Mesenchymal stem cell (in vitro differentiated cells and primary cell): ENCODE measurements around the gene MAP2K6.
A peak's percentile ranks its signal among the peaks of the same experiment; 100 is the strongest.

Experiments
- DNase-seq: peaks from one replicate; pipeline ENCODE4 v3.0.0-alpha.2; 2013
- H2AFZ ChIP-seq: one replicate; pipeline ENCODE4 v1.6.1; 2013; ENCODE audit warnings: low read depth, mild to moderate bottlenecking, control low read depth, inconsistent platforms, low read length, moderate library complexity
- H2AK5ac ChIP-seq: 2 replicates; pipeline ENCODE4 v1.6.1; 2013; ENCODE audit warnings: low read length, moderate library complexity, mild to moderate bottlenecking, inconsistent platforms; ENCODE audit not compliant: severe bottlenecking
- H2BK120ac ChIP-seq: one replicate; pipeline ENCODE4 v1.6.1; 2013; ENCODE audit warnings: low read depth, mild to moderate bottlenecking, inconsistent platforms, low read length, moderate library complexity
- H2BK12ac ChIP-seq, 2 experiments: one replicate each; pipeline ENCODE4 v1.6.1; 2013; ENCODE audit warnings: inconsistent platforms in 2 of 2, low read length in 2 of 2, mild to moderate bottlenecking in 2 of 2, moderate library complexity in 2 of 2, control low read depth in 1 of 2
- H2BK15ac ChIP-seq: one replicate; pipeline ENCODE4 v1.6.1; 2013; ENCODE audit warnings: mild to moderate bottlenecking, low read depth, inconsistent platforms; ENCODE audit not compliant: poor library complexity, severe bottlenecking
- H2BK5ac ChIP-seq: 2 replicates; pipeline ENCODE4 v1.6.1; 2013; ENCODE audit warnings: low read depth, mild to moderate bottlenecking, low read length, control low read depth, inconsistent platforms; ENCODE audit not compliant: poor library complexity, severe bottlenecking
- H3K14ac ChIP-seq, 2 experiments: one replicate each; pipeline ENCODE4 v1.6.1; 2013; ENCODE audit warnings: inconsistent platforms in 2 of 2, low read length in 2 of 2, control low read depth in 1 of 2, mild to moderate bottlenecking in 1 of 2, moderate library complexity in 1 of 2
- H3K18ac ChIP-seq, 2 experiments: one replicate each; pipeline ENCODE4 v1.6.1; 2013; ENCODE audit warnings: inconsistent platforms in 2 of 2, low read length in 2 of 2, control low read depth in 1 of 2, low read depth in 1 of 2, mild to moderate bottlenecking in 1 of 2
- H3K23ac ChIP-seq, 2 experiments: one replicate each; pipeline ENCODE4 v1.6.1; 2013; ENCODE audit warnings: inconsistent platforms in 2 of 2, low read length in 2 of 2, mild to moderate bottlenecking in 2 of 2, moderate library complexity in 2 of 2, control low read depth in 1 of 2
- H3K27ac ChIP-seq: 2 replicates; pipeline ENCODE4 v1.5.1; 2013; ENCODE audit warnings: mild to moderate bottlenecking, moderate library complexity, low read length, control low read depth, inconsistent platforms; ENCODE audit not compliant: poor library complexity, severe bottlenecking
- H3K27me3 ChIP-seq, 2 experiments: 2 replicates each; pipeline versions ENCODE4 v1.6.1 to v1.7.0; 2013; ENCODE audit warnings: low read length in 2 of 2, mild to moderate bottlenecking in 2 of 2, moderate library complexity in 2 of 2, control low read depth in 1 of 2, inconsistent platforms in 1 of 2; ENCODE audit not compliant: control insufficient read depth in 1 of 2, insufficient read depth in 1 of 2
- H3K36me3 ChIP-seq, 2 experiments: 2 replicates each; pipeline versions ENCODE4 v1.6.1 to v1.7.0; 2013; ENCODE audit warnings: low read length in 2 of 2, control low read depth in 1 of 2, inconsistent platforms in 1 of 2, low read depth in 1 of 2, mild to moderate bottlenecking in 1 of 2; ENCODE audit not compliant: insufficient read depth in 2 of 2, control insufficient read depth in 1 of 2
- H3K4ac ChIP-seq, 2 experiments: one replicate each; pipeline ENCODE4 v1.6.1; 2013; ENCODE audit warnings: inconsistent platforms in 2 of 2, low read length in 2 of 2, mild to moderate bottlenecking in 2 of 2, moderate library complexity in 2 of 2, control low read depth in 1 of 2, low read depth in 1 of 2
- H3K4me1 ChIP-seq: 2 replicates; pipeline ENCODE4 v1.6.1; 2013; ENCODE audit warnings: low read depth, low read length, control low read depth; ENCODE audit not compliant: control insufficient read depth, insufficient read depth
- H3K4me2 ChIP-seq: 2 replicates; pipeline ENCODE4 v1.6.1; 2013; ENCODE audit warnings: low read length, mild to moderate bottlenecking, inconsistent platforms; ENCODE audit not compliant: poor library complexity, severe bottlenecking
- H3K4me3 ChIP-seq, 2 experiments: 2 replicates each; pipeline versions ENCODE4 v1.5.1 to v1.7.0; 2013; ENCODE audit warnings: low read length in 2 of 2, mild to moderate bottlenecking in 2 of 2, control low read depth in 1 of 2, low read depth in 1 of 2; ENCODE audit not compliant: insufficient read depth in 1 of 2
- H3K79me1 ChIP-seq: replicated peaks from 2 replicates; pipeline ENCODE4 v1.6.1; 2013; ENCODE audit warnings: mild to moderate bottlenecking, control low read depth, low read length, inconsistent platforms; ENCODE audit not compliant: poor library complexity, severe bottlenecking
- H3K9ac ChIP-seq: 2 replicates; pipeline ENCODE4 v1.7.0; 2013; ENCODE audit warnings: mild to moderate bottlenecking, low read length, moderate library complexity
- H3K9me3 ChIP-seq: 2 replicates; pipeline ENCODE4 v1.7.0; 2013; ENCODE audit warnings: mild to moderate bottlenecking, low read length; ENCODE audit not compliant: control insufficient read depth
- H4K8ac ChIP-seq: one replicate; pipeline ENCODE4 v1.6.1; 2013; ENCODE audit warnings: inconsistent platforms, mild to moderate bottlenecking, low read length, moderate library complexity
- H4K91ac ChIP-seq: one replicate; pipeline ENCODE4 v1.6.1; 2013; ENCODE audit warnings: mild to moderate bottlenecking, low read length, inconsistent platforms
- whole genome bisulfite sequencing: methylation state at CpG from one replicate; pipeline ENCODE4 v1.1.7; 2013; ENCODE audit warnings: mixed read lengths; 5-methylcytosine and 5-hydroxymethylcytosine counted together

The MAP2K6 gene

DNA sequence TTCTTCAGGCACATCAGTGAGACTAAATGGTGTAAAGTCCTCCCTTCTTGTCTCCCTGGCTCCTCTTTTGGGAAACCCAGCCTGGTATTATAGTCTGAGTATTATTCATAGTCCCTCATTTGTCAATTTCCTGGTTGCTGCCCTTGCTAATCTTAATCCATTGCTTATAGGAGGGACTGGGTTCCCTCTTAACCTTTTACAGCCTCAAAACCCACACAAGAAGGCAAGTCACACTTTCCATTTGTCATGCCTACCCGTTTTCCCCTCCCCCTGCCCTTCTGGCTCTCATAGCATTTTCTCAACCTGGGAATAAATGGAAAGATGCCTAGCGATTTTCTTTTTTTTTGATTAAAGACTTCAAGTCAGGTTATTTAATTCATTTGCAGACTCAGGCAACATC is 124.8 kb downstream of the MAP2K6 start:
- Histone ChIP-seq H4K8ac (peak overlapping the region; percentile 72), H2BK15ac (no peak overlapping the region), H3K9me3 (no peaks in the 10 kb centered on the region), H3K18ac (peak overlapping the region in 1 of 2 experiments; percentile 54), H3K4me3 (no peak overlapping the region), H3K9ac (no peak overlapping the region), H3K36me3 (peaks cover 0 to 7% of the 10 kb centered on the region in 2 experiments), H3K23ac (no peak overlapping the region), H2AK5ac (no peak overlapping the region), H2BK120ac (no peak overlapping the region), H3K79me1 (no peaks in the 10 kb centered on the region), H2AFZ (no peak overlapping the region), H3K14ac (no peak overlapping the region), H3K27me3 (no peaks in the 10 kb centered on the region), H3K4ac (peak overlapping the region in 1 of 2 experiments; percentile 13), H2BK12ac (peak overlapping the region; percentile 61 to 75), H3K4me2 (no peak overlapping the region), H3K4me1 (no peaks in the 10 kb centered on the region), H2BK5ac (no peak overlapping the region), H4K91ac (peak overlapping the region; percentile 31), H3K27ac (peak overlapping the region; percentile 82)
- DNase-seq, result peak; percentile 75
- no CpG with 5 or more reads among the region's 2 CpGs for WGBS

DNA sequence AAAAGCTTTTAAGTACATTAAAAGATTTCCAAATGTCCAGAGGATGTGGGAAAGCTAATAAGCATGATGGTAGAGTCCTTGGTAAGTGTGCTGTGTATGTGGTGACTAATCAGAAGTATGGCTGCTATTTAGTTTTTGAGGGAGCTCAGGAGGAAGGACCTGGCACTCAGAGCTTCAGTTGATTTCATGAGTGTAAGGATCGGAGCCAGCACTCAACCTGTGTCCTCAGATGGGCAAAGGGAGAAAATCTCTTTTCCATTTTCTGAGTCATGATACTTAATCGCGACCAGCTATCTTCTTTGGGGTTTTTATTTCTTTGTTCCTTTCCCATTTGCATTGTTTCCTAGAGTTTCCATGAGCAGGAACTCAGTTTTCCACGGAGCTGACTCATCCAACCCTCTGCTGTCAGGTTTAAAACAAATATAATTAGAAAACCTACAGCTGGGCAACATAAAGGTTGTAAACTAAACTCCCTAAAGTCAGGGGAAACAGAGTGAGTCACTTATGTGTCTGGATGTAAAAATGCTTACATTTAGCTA is 125.4 kb downstream of the MAP2K6 start:
- Histone ChIP-seq H2BK12ac (no peak overlapping the region), H3K27me3 (no peaks in the 10 kb centered on the region), H3K4me2 (no peak overlapping the region), H3K18ac (peak overlapping the region in 1 of 2 experiments; percentile 44), H3K4me1 (no peaks in the 10 kb centered on the region), H2AK5ac (no peak overlapping the region), H2AFZ (no peak overlapping the region), H3K14ac (no peak overlapping the region), H2BK5ac (no peak overlapping the region), H3K4me3 (no peak overlapping the region), H3K27ac (peak overlapping the region; percentile 82), H3K79me1 (no peaks in the 10 kb centered on the region), H4K91ac (no peak overlapping the region), H3K9ac (no peak overlapping the region), H2BK120ac (no peak overlapping the region), H4K8ac (no peak overlapping the region), H3K36me3 (peaks cover 0 to 7% of the 10 kb centered on the region in 2 experiments), H3K4ac (no peak overlapping the region), H2BK15ac (no peak overlapping the region), H3K9me3 (no peaks in the 10 kb centered on the region), H3K23ac (no peak overlapping the region)
- WGBS, result 0% methylated on average over 4 of the region's 4 CpGs
- peak; percentile 94 for DNase-seq

DNA sequence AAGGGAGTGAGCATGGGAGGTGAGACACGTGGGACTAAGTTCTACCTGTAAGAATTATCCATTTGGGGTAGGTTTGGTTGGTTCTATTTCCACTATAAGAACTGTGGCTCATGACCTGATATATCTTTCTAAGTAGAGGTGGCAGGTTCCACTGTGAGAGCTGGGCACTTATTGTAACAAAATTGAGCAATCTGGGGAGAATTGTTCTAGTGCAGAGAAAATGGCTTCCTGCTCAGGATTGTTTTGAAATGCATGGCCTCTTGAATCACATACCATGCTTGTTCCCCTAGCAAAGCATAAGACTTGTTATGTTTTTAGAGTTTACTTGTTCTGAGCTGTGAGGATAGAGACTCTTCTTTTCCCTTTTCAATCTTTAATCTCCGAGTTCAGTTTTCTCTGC is 125.9 kb downstream of the MAP2K6 start:
- no peak overlapping the region for H3K14ac ChIP-seq

DNA sequence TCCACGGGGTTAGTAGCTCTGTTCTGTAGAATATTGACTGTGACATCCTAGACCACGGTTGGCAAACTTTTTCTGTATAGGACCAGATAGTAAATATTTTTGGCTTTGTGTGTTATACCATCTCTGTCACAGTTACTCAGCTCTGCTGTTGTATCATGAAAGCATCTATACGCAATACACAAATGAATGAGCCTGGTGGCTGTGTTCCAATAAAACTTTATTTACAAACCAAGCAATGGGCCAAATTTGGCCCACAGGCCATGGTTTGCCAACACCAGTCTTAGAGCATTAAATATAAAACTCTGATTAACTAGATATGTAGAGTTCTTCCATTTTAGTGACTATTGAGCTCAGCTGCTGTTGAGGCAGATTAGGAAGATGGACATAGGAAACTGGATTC is 132.7 kb downstream of the MAP2K6 start:
- Histone ChIP-seq H4K8ac (no peak overlapping the region), H3K14ac (no peak overlapping the region), H2BK15ac (no peak overlapping the region), H3K9ac (no peak overlapping the region), H3K4me1 (no peaks in the 10 kb centered on the region), H2AK5ac (no peak overlapping the region), H3K27me3 (no peaks in the 10 kb centered on the region), H2BK12ac (no peak overlapping the region), H3K18ac (no peak overlapping the region), H4K91ac (no peak overlapping the region), H2BK120ac (no peak overlapping the region), H3K36me3 (no peaks in the 10 kb centered on the region), H2AFZ (no peak overlapping the region), H3K79me1 (peaks cover 2% of the 10 kb centered on the region), H3K4ac (no peak overlapping the region), H3K4me3 (no peak overlapping the region), H3K23ac (no peak overlapping the region), H3K9me3 (no peaks in the 10 kb centered on the region), H2BK5ac (no peak overlapping the region), H3K4me2 (no peak overlapping the region), H3K27ac (no peak overlapping the region)
- WGBS, result 98% methylated on average over 3 of the region's 3 CpGs
- no peak for DNase-seq

More for the DNA sequence above, 125.9 kb downstream of the MAP2K6 start:
- no peak for DNase-seq
- Histone ChIP-seq H2AFZ (no peak overlapping the region), H2BK12ac (no peak overlapping the region), H2BK120ac (no peak overlapping the region), H3K23ac (no peak overlapping the region), H2AK5ac (no peak overlapping the region), H3K79me1 (no peaks in the 10 kb centered on the region), H2BK15ac (no peak overlapping the region), H3K27me3 (no peaks in the 10 kb centered on the region), H3K9ac (no peak overlapping the region), H2BK5ac (no peak overlapping the region), H3K4me3 (no peak overlapping the region), H3K36me3 (peaks cover 0 to 4% of the 10 kb centered on the region in 2 experiments), H4K91ac (no peak overlapping the region), H3K9me3 (no peaks in the 10 kb centered on the region), H3K4me1 (no peaks in the 10 kb centered on the region), H3K4me2 (no peak overlapping the region), H4K8ac (no peak overlapping the region), H3K4ac (no peak overlapping the region), H3K27ac (peak overlapping the region; percentile 82), H3K18ac (peak overlapping the region in 1 of 2 experiments; percentile 44)
- 48% methylated on average over 2 of the region's 2 CpGs for WGBS
